Sigmoid colon (tissue), 7 donors: ENCODE results near the gene DNAH11. TPM values are rescaled to one million over a fixed set of nuclear protein-coding genes. Genes with fewer than 3 reads are reported as not detected.
"Not testable (repeated sequence)": the region's sequence is repeated elsewhere in the genome, so short reads cannot be mapped to it uniquely, and the experiment has no call there.

Experiments
- DNase-seq: peaks from one replicate; pipeline ENCODE4 v3.0.0-alpha.2; 2019
- H3K27ac ChIP-seq, 4 donors: fragments of 200-600 bp; sonication (generic); one replicate each; pipeline ENCODE4 v1.5.1; 2016 to 2019; ENCODE audit warnings: mild to moderate bottlenecking in 1 of 4
- H3K27me3 ChIP-seq, 3 donors: fragments of 200-600 bp; sonication (generic); one replicate each; pipeline ENCODE4 v1.5.1; 2019; ENCODE audit warnings: mild to moderate bottlenecking in 1 of 3
- H3K36me3 ChIP-seq, 4 donors: fragments of 200-600 bp; sonication (generic); one replicate each; pipeline ENCODE4 v1.5.1; 2016 to 2019
- H3K4me1 ChIP-seq, 4 donors: fragments of 200-600 bp; sonication (generic); one replicate each; pipeline ENCODE4 v1.5.1; 2017 to 2019
- H3K4me3 ChIP-seq, 4 donors: fragments of 200-600 bp; sonication (generic); one replicate each; pipeline ENCODE4 v1.5.1; 2017 to 2019; ENCODE audit warnings: mild to moderate bottlenecking in 2 of 4, moderate library complexity in 1 of 4
- H3K9me3 ChIP-seq, 4 donors: fragments of 200-600 bp in 3 of 4; sonication (generic) in 3 of 4; one replicate each; pipeline versions ENCODE4 v1.5.1 to v1.6.1; 2013 to 2019
- EP300 ChIP-seq, 4 donors: sonication (generic); formaldehyde crosslinking; IDR thresholded peaks; one replicate each; pipeline ENCODE4 v1.6.1; 2017; ENCODE audit warnings: antibody characterized with exemption in 4 of 4
- POLR2A ChIP-seq, 2 donors: fragments of 450-650 bp; IDR thresholded peaks; one replicate each; pipeline ENCODE4 v1.6.1; 2016; ENCODE audit warnings: antibody characterized with exemption in 2 of 2, mild to moderate bottlenecking in 2 of 2, moderate library complexity in 2 of 2
- POLR2AphosphoS5 ChIP-seq, 4 donors: sonication (generic); formaldehyde crosslinking; IDR thresholded peaks; one replicate each; pipeline ENCODE4 v1.6.1; 2017; ENCODE audit warnings: antibody characterized with exemption in 4 of 4
- WGBS, 2 donors: extraction: QIAGEN DNeasy Blood & Tissue Kit; methylation state at CpG; one replicate each; pipeline ENCODE4 v1.1.7; 2013; 5-methylcytosine and 5-hydroxymethylcytosine counted together
- intact Hi-C: fragments of 100-400 bp; cut with DNase I; formaldehyde crosslinking; loops from one replicate; pipeline ENCODE4 v1.15.1; 2023
- polyA plus RNA-seq, 3 donors: library from polyadenylated mRNA; stranded (reverse); fragments of 200-250 nt; gene quantifications; one replicate each; pipeline ENCODE4 v1.2.3, GENCODE V29; 2013
- total RNA-seq, 4 donors: library from RNA; depleted of rRNA; stranded (reverse); fragments of >200 nt; gene quantifications; one replicate each; pipeline ENCODE4 v1.1.0, GENCODE V29; 2016
- TF ChIP-seq, protein P1 (sequence below), 4 experiments: fragments of 450-650 bp in 3 of 4; fragments of 200-600 bp in 1 of 4; IDR thresholded peaks; one replicate each; pipeline ENCODE4 v1.5.1; 2016 to 2019; ENCODE audit warnings: antibody characterized with exemption in 4 of 4, mild to moderate bottlenecking in 3 of 4, moderate library complexity in 2 of 4
- donor health status: healthy with polysubstance abuse.
- donor health status: Bipolar disorder and iron deficiency.
- donor health status: healthy.

DNAH11 gene
- total and polyA plus RNA-seq, 7 donors, result under 0.01 to 1.2 (median 0.13) TPM; not detected in 2

GRCh38 chr7:21922605-21923004 lies 379.8 kb downstream of the DNAH11 start:
- H3K27ac ChIP-seq, result no peak overlapping the region
- peaks cover 0 to 16% (median 5%) of the 10 kb centered on the region in 4 donors for H3K4me1 ChIP-seq
- DNase-seq, result no peak
- WGBS, 2 donors, result 91 to 96% methylated on average over 5 of the region's 5 CpGs
- H3K4me3 ChIP-seq, result no peak overlapping the region
- H3K9me3 ChIP-seq, result no peaks in the 10 kb centered on the region
- no peak for TF ChIP-seq EP300 (IDR thresholded peaks at IDR 0.05)
- no peak for TF ChIP-seq POLR2AphosphoS5 (IDR thresholded peaks at IDR 0.05)
- TF ChIP-seq, protein P1, sequence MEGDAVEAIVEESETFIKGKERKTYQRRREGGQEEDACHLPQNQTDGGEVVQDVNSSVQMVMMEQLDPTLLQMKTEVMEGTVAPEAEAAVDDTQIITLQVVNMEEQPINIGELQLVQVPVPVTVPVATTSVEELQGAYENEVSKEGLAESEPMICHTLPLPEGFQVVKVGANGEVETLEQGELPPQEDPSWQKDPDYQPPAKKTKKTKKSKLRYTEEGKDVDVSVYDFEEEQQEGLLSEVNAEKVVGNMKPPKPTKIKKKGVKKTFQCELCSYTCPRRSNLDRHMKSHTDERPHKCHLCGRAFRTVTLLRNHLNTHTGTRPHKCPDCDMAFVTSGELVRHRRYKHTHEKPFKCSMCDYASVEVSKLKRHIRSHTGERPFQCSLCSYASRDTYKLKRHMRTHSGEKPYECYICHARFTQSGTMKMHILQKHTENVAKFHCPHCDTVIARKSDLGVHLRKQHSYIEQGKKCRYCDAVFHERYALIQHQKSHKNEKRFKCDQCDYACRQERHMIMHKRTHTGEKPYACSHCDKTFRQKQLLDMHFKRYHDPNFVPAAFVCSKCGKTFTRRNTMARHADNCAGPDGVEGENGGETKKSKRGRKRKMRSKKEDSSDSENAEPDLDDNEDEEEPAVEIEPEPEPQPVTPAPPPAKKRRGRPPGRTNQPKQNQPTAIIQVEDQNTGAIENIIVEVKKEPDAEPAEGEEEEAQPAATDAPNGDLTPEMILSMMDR (IDR thresholded peaks at IDR 0.05), result no peak
- no peak for TF ChIP-seq POLR2A (IDR thresholded peaks at IDR 0.05)
- H3K27me3 ChIP-seq, result no peaks in the 10 kb centered on the region
- no peaks in the 10 kb centered on the region for H3K36me3 ChIP-seq
- intact Hi-C loops, result no loop called here

DNA sequence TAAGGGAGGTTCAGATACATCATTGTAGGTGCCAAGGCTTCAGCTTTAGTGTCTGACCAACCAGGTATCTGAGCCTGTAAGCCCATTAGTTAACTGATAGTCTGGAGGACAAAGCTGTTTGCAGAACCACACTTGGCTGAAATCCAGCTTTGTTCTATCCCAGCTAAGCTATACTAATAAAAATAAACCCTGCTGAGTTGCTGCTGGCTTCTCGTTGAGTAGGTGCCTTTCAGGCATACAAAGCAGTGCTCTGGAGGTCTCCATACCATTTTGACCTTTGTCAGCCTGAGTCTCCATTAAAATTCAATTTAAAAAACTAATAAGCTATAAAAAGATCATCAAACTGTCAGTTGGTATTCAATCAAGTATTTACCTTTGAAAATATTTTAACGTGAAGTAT lies 380.8 kb downstream of the DNAH11 start:
- no peak for DNase-seq
- Histone ChIP-seq H3K4me3 (no peak overlapping the region), H3K36me3 (no peaks in the 10 kb centered on the region), H3K27me3 (no peaks in the 10 kb centered on the region), H3K27ac (no peak overlapping the region), H3K4me1 (peaks cover 0 to 9% (median 3%) of the 10 kb centered on the region in 4 donors), H3K9me3 (no peaks in the 10 kb centered on the region)
- TF ChIP-seq EP300 (IDR thresholded peaks at IDR 0.05) (no peak), POLR2A (IDR thresholded peaks at IDR 0.05) (no peak), POLR2AphosphoS5 (IDR thresholded peaks at IDR 0.05) (no peak)
- TF ChIP-seq, protein P1 (IDR thresholded peaks at IDR 0.05), result no peak
- 30 to 60% methylated on average over 2 of the region's 2 CpGs for WGBS, 2 donors
- intact Hi-C loops, result no loop called here

DNA sequence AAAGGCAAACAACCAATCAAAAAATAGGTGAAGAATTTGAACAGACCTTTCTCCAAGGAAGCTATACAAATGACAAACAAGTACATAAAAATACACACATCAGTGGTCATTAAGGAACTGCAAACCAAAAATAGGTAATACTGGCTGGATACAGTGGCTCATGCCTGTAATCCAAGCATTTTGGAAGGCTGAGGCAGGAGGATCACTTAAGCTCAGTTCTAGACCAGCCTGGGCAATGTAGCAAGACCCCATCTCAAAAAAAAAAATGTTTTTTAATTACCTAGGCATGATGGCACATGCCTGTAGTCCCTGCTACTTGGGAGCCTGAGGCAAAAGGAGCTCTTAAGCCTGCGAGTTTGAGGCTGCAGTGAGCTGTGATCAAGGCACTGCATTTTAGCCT lies 383.6 kb downstream of the DNAH11 start:
- WGBS, 2 donors, result 89 to 99% methylated on average over 1 of the region's 1 CpG
- intact Hi-C loops, result no loop called here
- no peak for DNase-seq
- no peak for TF ChIP-seq EP300 (IDR thresholded peaks at IDR 0.05)
- no peak for TF ChIP-seq POLR2AphosphoS5 (IDR thresholded peaks at IDR 0.05)
- TF ChIP-seq, protein P1 (IDR thresholded peaks at IDR 0.05), result no peak
- H3K36me3 ChIP-seq, result no peaks in the 10 kb centered on the region
- H3K27me3 ChIP-seq, result no peaks in the 10 kb centered on the region
- H3K4me1 ChIP-seq, result peaks cover 0 to 6% (median 0%) of the 10 kb centered on the region in 4 donors
- H3K27ac ChIP-seq, result no peak overlapping the region
- H3K4me3 ChIP-seq, result no peak overlapping the region
- H3K9me3 ChIP-seq, result no peaks in the 10 kb centered on the region

- Histone ChIP-seq H3K9me3 (no peaks in the 10 kb centered on the region), H3K27me3 (no peaks in the 10 kb centered on the region), H3K27ac (no peak overlapping the region), H3K4me3 (no peak overlapping the region), H3K4me1 (peaks cover 0 to 6% (median 0%) of the 10 kb centered on the region in 4 donors), H3K36me3 (no peaks in the 10 kb centered on the region)
- TF ChIP-seq POLR2A (IDR thresholded peaks at IDR 0.05), result no peak
- no peak for TF ChIP-seq POLR2AphosphoS5 (IDR thresholded peaks at IDR 0.05)
- TF ChIP-seq EP300 (IDR thresholded peaks at IDR 0.05), result no peak
- TF ChIP-seq, protein P1 (IDR thresholded peaks at IDR 0.05), result no peak
- 81 to 89% methylated on average over 6 of the region's 6 CpGs for WGBS, 2 donors
- intact Hi-C loops, result no loop called here
- no peak for DNase-seq
Observed at GRCh38 chr7:21927693-21928092, 384.9 kb downstream of the DNAH11 start.

- H3K27me3 ChIP-seq, H3K27ac ChIP-seq, H3K4me1 ChIP-seq, DNase-seq, H3K4me3 ChIP-seq, H3K9me3 ChIP-seq, intact Hi-C loops, H3K36me3 ChIP-seq: not testable (repeated sequence)
- 77 to 92% methylated on average over 3 of the region's 3 CpGs for WGBS, 2 donors
Observed at GRCh38 chr7:21933293-21933692, 390.5 kb downstream of the DNAH11 start.
